NCI-H2171 (cell line): ENCODE measurements around the gene CLDN19.
A peak's percentile ranks its signal among the peaks of the same experiment; 100 is the strongest.
"Not testable (repeated sequence)": the region's sequence is repeated elsewhere in the genome, so short reads cannot be mapped to it uniquely, and the experiment has no call there.

Experiments used
- DNase-seq: peaks from one replicate; lab custom pipeline; 2025; lab: John Stamatoyannopoulos, UW

CLDN19 gene

GRCh38 chr1:42759114-42759513 lies 19.1 kb upstream of the CLDN19 start:
- DNase-seq = no peak

- no peak for DNase-seq
These were observed 18.6 kb upstream of the CLDN19 start for GRCh38 chr1:42758641-42759040.

- no peak for DNase-seq
These were observed 17.8 kb upstream of the CLDN19 start for GRCh38 chr1:42757892-42758275.

- DNase-seq = peak; percentile 43
These were observed 17.2 kb upstream of the CLDN19 start for GRCh38 chr1:42756956-42757891.

- DNase-seq = no peak
These were observed 13.0 kb upstream of the CLDN19 start for GRCh38 chr1:42753070-42753469.

GRCh38 chr1:42752284-42752683 lies 12.2 kb upstream of the CLDN19 start:
- no peak for DNase-seq

- DNase-seq = not testable (repeated sequence)
These were observed 11.6 kb upstream of the CLDN19 start for GRCh38 chr1:42751511-42752070.

- DNase-seq = no peak
These were observed 10.0 kb upstream of the CLDN19 start for GRCh38 chr1:42750041-42750440.

- DNase-seq = no peak
These were observed 8.7 kb upstream of the CLDN19 start for GRCh38 chr1:42748461-42749410.

GRCh38 chr1:42748021-42748420 lies 8.0 kb upstream of the CLDN19 start:
- no peak for DNase-seq

- DNase-seq = no peak
These were observed 7.1 kb upstream of the CLDN19 start for GRCh38 chr1:42747125-42747524.

- no peak for DNase-seq
These were observed 6.5 kb upstream of the CLDN19 start for GRCh38 chr1:42746436-42747105.

- DNase-seq = no peak
These were observed 5.8 kb upstream of the CLDN19 start for GRCh38 chr1:42745851-42746250.

- no peak for DNase-seq
These were observed 4.0 kb upstream of the CLDN19 start for GRCh38 chr1:42744148-42744413.

GRCh38 chr1:42743317-42744147 lies 3.5 kb upstream of the CLDN19 start:
- DNase-seq = peak; percentile 52

GRCh38 chr1:42742617-42743316 lies 2.7 kb upstream of the CLDN19 start:
- DNase-seq = no peak

- DNase-seq = no peak
These were observed 2.1 kb upstream of the CLDN19 start for GRCh38 chr1:42742141-42742540.

- DNase-seq = no peak
These were observed 1.7 kb upstream of the CLDN19 start for GRCh38 chr1:42741706-42742105.

- no peak for DNase-seq
These were observed 980 bp upstream of the CLDN19 start for GRCh38 chr1:42740851-42741580.

GRCh38 chr1:42738678-42739226 lies 1.3 kb downstream of the CLDN19 start:
- no peak for DNase-seq
